Adrenal gland (tissue), 12 donors: ENCODE data around the gene CLDN20. TPM values are rescaled to one million over a fixed set of nuclear protein-coding genes. Genes with fewer than 3 reads are reported as not detected.
A peak's percentile ranks its signal among the peaks of the same experiment; 100 is the strongest.

Experiments used
- DNase-seq, 7 donors: peaks; one replicate each; pipeline ENCODE4 v3.0.0-alpha.2; 2019 to 2020
- H3K27ac ChIP-seq, 5 donors: fragments of 200-600 bp; sonication (generic) in 4 of 5; 1 replicate in 3 of 5; 2 replicates in 2 of 5; pipeline versions ENCODE4 v1.5.1 to v1.8.0; 2016 to 2020; ENCODE audit warnings: mild to moderate bottlenecking in 1 of 5
- H3K27me3 ChIP-seq: fragments of 200-600 bp; 2 replicates; pipeline ENCODE4 v1.8.0; 2021
- H3K36me3 ChIP-seq, 2 donors: fragments of 200-600 bp; replicated peaks in 1 of 2; 1 replicate in 1 of 2; 2 replicates in 1 of 2; pipeline versions ENCODE4 v1.5.1 to v1.8.0; 2018 to 2022
- H3K4me1 ChIP-seq, 2 donors: fragments of 200-600 bp; replicated peaks in 1 of 2; 1 replicate in 1 of 2; 2 replicates in 1 of 2; pipeline versions ENCODE4 v1.5.1 to v1.8.0; 2018 to 2021
- H3K4me3 ChIP-seq, 4 donors: fragments of 200-600 bp; sonication (generic) in 3 of 4; one replicate each; pipeline ENCODE4 v1.5.1; 2016 to 2018
- H3K9me3 ChIP-seq, 3 donors: fragments of 200-600 bp; sonication (generic) in 1 of 3; replicated peaks in 1 of 3; 1 replicate in 2 of 3; 2 replicates in 1 of 3; pipeline versions ENCODE4 v1.5.1 to v1.8.0; 2016 to 2021
- POLR2A ChIP-seq, 2 donors: fragments of 450-650 bp; IDR thresholded peaks; one replicate each; pipeline ENCODE4 v1.6.1; 2017; ENCODE audit warnings: antibody characterized with exemption in 2 of 2, mild to moderate bottlenecking in 2 of 2, moderate library complexity in 1 of 2
- WGBS, 4 donors: extraction: QIAGEN DNeasy Blood & Tissue Kit in 2 of 4; methylation state at CpG; one replicate each; pipeline versions ENCODE4 v1.1.5 to v1.1.7; 2013 to 2017; 5-methylcytosine and 5-hydroxymethylcytosine counted together
- intact Hi-C, 2 donors: fragments of 100-400 bp; cut with DNase I; formaldehyde crosslinking; loops; one replicate each; pipeline versions ENCODE4 v1.14.1 to v1.15.0; 2022 to 2023
- polyA plus RNA-seq, 3 donors: library from polyadenylated mRNA; stranded (reverse); fragments of 200-250 nt in 2 of 3; fragments of 350-450 nt in 1 of 3; fragmentation: Illumina TruSeq in 1 of 3; extraction: RNeasy Lipid Tissue Mini Kit (QIAGEN cat#74804) in 1 of 3; gene quantifications; one replicate each; pipeline ENCODE4 v1.2.3, GENCODE V29; 2013 to 2014
- total RNA-seq, 9 donors: library from RNA; depleted of rRNA in 4 of 9; stranded (reverse); fragments of >200 nt in 4 of 9; fragments of 120-200 nt in 1 of 9; fragmentation: NEBNext Ultra II Directional in 1 of 9; extraction: Animal tissue kit (Norgen Biotek cat#: 25700) in 1 of 9; gene quantifications; one replicate each; pipeline versions ENCODE4 v1.1.0 to v1.2.4, GENCODE V29; 2013 to 2023
- TF ChIP-seq, protein P1 (sequence below), 6 experiments: fragments of 450-650 bp in 4 of 6; fragments of 200-600 bp in 2 of 6; sonication (generic) in 1 of 6; IDR thresholded peaks; 1 replicate in 5 of 6; 2 replicates in 1 of 6; pipeline versions ENCODE4 v1.5.1 to v1.8.0; 2016 to 2021; ENCODE audit warnings: antibody characterized with exemption in 6 of 6, mild to moderate bottlenecking in 2 of 6, moderate library complexity in 1 of 6
- donor health status: healthy with polysubstance abuse.
- donor health status: Bipolar disorder and iron deficiency.
- donor health status: DM: yes; HTN: yes; CAD: no.
- donor health status: DM: no; HTN: no; CAD: no.
- donor health status: DM: no; HTN: no; CAD: no.
- donor health status: DM: yes; HTN: yes; CAD: no.

CLDN20 gene
- total and polyA plus RNA-seq, 12 donors: not detected

GRCh38 chr6:155319902-155320301, 56.1 kb downstream of the CLDN20 start:
- DNase-seq: no peak
- peak overlapping the region in 1 of 4 donors; percentile 20 for H3K4me3 ChIP-seq
- H3K9me3 ChIP-seq: no peaks in the 10 kb centered on the region
- H3K27ac ChIP-seq: no peak overlapping the region
- peaks cover 0 to 12% of the 10 kb centered on the region in 2 donors for H3K4me1 ChIP-seq
- TF ChIP-seq POLR2A (IDR thresholded peaks at IDR 0.05): no peak
- TF ChIP-seq, protein P1, sequence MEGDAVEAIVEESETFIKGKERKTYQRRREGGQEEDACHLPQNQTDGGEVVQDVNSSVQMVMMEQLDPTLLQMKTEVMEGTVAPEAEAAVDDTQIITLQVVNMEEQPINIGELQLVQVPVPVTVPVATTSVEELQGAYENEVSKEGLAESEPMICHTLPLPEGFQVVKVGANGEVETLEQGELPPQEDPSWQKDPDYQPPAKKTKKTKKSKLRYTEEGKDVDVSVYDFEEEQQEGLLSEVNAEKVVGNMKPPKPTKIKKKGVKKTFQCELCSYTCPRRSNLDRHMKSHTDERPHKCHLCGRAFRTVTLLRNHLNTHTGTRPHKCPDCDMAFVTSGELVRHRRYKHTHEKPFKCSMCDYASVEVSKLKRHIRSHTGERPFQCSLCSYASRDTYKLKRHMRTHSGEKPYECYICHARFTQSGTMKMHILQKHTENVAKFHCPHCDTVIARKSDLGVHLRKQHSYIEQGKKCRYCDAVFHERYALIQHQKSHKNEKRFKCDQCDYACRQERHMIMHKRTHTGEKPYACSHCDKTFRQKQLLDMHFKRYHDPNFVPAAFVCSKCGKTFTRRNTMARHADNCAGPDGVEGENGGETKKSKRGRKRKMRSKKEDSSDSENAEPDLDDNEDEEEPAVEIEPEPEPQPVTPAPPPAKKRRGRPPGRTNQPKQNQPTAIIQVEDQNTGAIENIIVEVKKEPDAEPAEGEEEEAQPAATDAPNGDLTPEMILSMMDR (IDR thresholded peaks at IDR 0.05): no peak
- H3K27me3 ChIP-seq: no peaks in the 10 kb centered on the region
- 72 to 90% (median 83%) methylated on average over 4 of the region's 4 CpGs for WGBS, 4 donors
- no peaks in the 10 kb centered on the region for H3K36me3 ChIP-seq
- intact Hi-C loops: loop anchor here (10.0 kb wide), 3 partner anchors 145 to 215 kb away; no protein-coding TSS in a partner anchor

GRCh38 chr6:155324172-155324571, 60.4 kb downstream of the CLDN20 start:
- TF ChIP-seq, protein P1 (IDR thresholded peaks at IDR 0.05): no peak
- no peak for TF ChIP-seq POLR2A (IDR thresholded peaks at IDR 0.05)

DNA sequence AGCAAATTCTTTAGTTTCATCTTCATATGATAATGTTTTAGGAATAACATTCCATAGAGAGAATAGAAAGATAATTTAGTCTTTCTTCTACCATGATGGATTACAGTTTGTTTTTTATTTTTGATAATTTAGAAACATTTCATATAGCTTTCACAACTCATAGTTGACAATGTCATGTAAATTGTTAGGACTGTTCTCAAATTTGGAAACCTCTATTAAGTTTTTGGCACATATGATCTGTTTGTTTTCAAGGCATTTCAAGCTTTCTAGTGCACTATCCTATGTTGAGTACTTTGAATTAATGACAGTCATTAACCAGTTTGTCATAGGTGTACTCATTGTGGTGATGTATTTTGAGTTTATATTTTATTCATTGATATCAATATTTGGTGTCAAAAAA, 61.2 kb downstream of the CLDN20 start:
- Histone ChIP-seq H3K4me1 (no peaks in the 10 kb centered on the region), H3K36me3 (no peaks in the 10 kb centered on the region), H3K4me3 (no peak overlapping the region), H3K27ac (no peak overlapping the region), H3K9me3 (no peaks in the 10 kb centered on the region), H3K27me3 (no peaks in the 10 kb centered on the region)
- no peak for TF ChIP-seq POLR2A (IDR thresholded peaks at IDR 0.05)
- TF ChIP-seq, protein P1 (IDR thresholded peaks at IDR 0.05): no peak
- intact Hi-C loops: loop anchor here (10.0 kb wide), 2 partner anchors 170 to 210 kb away; no protein-coding TSS in a partner anchor
- no peak for DNase-seq

More at GRCh38 chr6:155324172-155324571, 60.4 kb downstream of the CLDN20 start:
- Histone ChIP-seq H3K4me3 (no peak overlapping the region), H3K9me3 (no peaks in the 10 kb centered on the region), H3K27me3 (no peaks in the 10 kb centered on the region), H3K36me3 (no peaks in the 10 kb centered on the region), H3K4me1 (no peaks in the 10 kb centered on the region), H3K27ac (no peak overlapping the region)
- no peak for DNase-seq
- 92 to 95% (median 95%) methylated on average over 2 of the region's 2 CpGs for WGBS, 4 donors
- intact Hi-C loops: loop anchor here (10.0 kb wide), 2 partner anchors 171 to 211 kb away; no protein-coding TSS in a partner anchor

- intact Hi-C loops: loop anchor here (2.0 to 10.0 kb wide), 3 partner anchors 169 to 209 kb away; no protein-coding TSS in a partner anchor
- Histone ChIP-seq H3K27me3 (no peaks in the 10 kb centered on the region), H3K4me3 (no peak overlapping the region), H3K4me1 (no peaks in the 10 kb centered on the region), H3K9me3 (no peaks in the 10 kb centered on the region), H3K27ac (no peak overlapping the region), H3K36me3 (no peaks in the 10 kb centered on the region)
- WGBS, 4 donors: 85 to 92% (median 89%) methylated on average over 6 of the region's 6 CpGs
- no peak for TF ChIP-seq POLR2A (IDR thresholded peaks at IDR 0.05)
- TF ChIP-seq, protein P1 (IDR thresholded peaks at IDR 0.05): no peak
- no peak for DNase-seq
Measured at GRCh38 chr6:155325700-155326516, 62.1 kb downstream of the CLDN20 start.

Other genes starting within 250 kb of the CLDN20 start
- gene TFB1M, start 50.5 kb downstream of the CLDN20 start, total RNA-seq: 10 to 100 TPM; 17.1 to 55.9 (median 50.1) TPM
- gene TFB1M, start 50.5 kb downstream of the CLDN20 start, polyA plus RNA-seq: 10 to 100 TPM; 17.4 to 74.8 (median 49.5) TPM
- gene NOX3, start 191.8 kb downstream of the CLDN20 start, total RNA-seq: not detected
- gene NOX3, start 191.8 kb downstream of the CLDN20 start, polyA plus RNA-seq: under 1 TPM in 2 of 3 donors, not detected in 1; 0.11 to 0.24 TPM